Testis (tissue), 2 donors: Measurements from ENCODE around the gene TMEM97.

ENCODE experiments used
- POLR2A ChIP-seq: fragments of 450-650 bp; IDR thresholded peaks from one replicate; pipeline ENCODE4 v1.6.1; 2017; ENCODE audit warnings: antibody characterized with exemption, mild to moderate bottlenecking, moderate library complexity
- TF ChIP-seq, protein P1 (sequence below), 3 experiments: fragments of 450-650 bp in 2 of 3; fragments of 200-600 bp in 1 of 3; sonication (generic) in 1 of 3; IDR thresholded peaks; one replicate each; pipeline ENCODE4 v1.5.1; 2016 to 2019; ENCODE audit warnings: antibody characterized with exemption in 3 of 3, mild to moderate bottlenecking in 2 of 3, moderate library complexity in 1 of 3

DNA sequence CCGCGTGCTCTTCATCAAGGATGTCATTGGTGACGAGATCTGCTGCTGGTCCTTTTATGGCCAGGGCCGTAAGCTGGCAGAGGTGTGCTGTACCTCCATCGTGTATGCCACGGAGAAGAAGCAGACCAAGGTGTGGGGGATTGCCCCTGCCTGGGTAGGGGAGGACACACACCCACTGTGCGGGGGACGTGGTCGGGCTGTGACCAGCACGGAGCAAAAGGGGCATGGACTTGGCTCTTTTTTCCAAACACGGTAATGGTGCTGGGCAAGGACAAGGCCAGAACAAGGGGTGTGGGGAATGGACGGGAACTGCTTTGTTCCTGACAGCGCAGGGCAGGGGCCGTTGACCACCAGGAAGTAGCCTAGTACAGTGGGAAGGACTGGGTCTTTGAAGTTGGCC is 23.3 kb downstream of the TMEM97 start:
- TF ChIP-seq, protein P1, sequence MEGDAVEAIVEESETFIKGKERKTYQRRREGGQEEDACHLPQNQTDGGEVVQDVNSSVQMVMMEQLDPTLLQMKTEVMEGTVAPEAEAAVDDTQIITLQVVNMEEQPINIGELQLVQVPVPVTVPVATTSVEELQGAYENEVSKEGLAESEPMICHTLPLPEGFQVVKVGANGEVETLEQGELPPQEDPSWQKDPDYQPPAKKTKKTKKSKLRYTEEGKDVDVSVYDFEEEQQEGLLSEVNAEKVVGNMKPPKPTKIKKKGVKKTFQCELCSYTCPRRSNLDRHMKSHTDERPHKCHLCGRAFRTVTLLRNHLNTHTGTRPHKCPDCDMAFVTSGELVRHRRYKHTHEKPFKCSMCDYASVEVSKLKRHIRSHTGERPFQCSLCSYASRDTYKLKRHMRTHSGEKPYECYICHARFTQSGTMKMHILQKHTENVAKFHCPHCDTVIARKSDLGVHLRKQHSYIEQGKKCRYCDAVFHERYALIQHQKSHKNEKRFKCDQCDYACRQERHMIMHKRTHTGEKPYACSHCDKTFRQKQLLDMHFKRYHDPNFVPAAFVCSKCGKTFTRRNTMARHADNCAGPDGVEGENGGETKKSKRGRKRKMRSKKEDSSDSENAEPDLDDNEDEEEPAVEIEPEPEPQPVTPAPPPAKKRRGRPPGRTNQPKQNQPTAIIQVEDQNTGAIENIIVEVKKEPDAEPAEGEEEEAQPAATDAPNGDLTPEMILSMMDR (IDR thresholded peaks at IDR 0.05): no peak
- no peak for TF ChIP-seq POLR2A
